Measurements from ENCODE around the gene QARS1. TPM values are rescaled to one million over a fixed set of nuclear protein-coding genes. Genes with fewer than 3 reads are reported as not detected.

The QARS1 gene
- total RNA-seq, 2 donors from 2014 or later = 371 to 374 TPM

GRCh38 chr3:49076646-49077045 lies 27.9 kb downstream of the QARS1 start:
- TF ChIP-seq, protein P1, sequence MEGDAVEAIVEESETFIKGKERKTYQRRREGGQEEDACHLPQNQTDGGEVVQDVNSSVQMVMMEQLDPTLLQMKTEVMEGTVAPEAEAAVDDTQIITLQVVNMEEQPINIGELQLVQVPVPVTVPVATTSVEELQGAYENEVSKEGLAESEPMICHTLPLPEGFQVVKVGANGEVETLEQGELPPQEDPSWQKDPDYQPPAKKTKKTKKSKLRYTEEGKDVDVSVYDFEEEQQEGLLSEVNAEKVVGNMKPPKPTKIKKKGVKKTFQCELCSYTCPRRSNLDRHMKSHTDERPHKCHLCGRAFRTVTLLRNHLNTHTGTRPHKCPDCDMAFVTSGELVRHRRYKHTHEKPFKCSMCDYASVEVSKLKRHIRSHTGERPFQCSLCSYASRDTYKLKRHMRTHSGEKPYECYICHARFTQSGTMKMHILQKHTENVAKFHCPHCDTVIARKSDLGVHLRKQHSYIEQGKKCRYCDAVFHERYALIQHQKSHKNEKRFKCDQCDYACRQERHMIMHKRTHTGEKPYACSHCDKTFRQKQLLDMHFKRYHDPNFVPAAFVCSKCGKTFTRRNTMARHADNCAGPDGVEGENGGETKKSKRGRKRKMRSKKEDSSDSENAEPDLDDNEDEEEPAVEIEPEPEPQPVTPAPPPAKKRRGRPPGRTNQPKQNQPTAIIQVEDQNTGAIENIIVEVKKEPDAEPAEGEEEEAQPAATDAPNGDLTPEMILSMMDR (IDR thresholded peaks at IDR 0.05) = no peak
- H3K9me3 ChIP-seq = no peaks in the 10 kb centered on the region
- no peak for DNase-seq
- intact Hi-C loops (cut with DNase I) = no loop called here
- no peak overlapping the region for H3K27ac ChIP-seq
- H3K36me3 ChIP-seq = peaks cover 9% of the 10 kb centered on the region
- H3K4me1 ChIP-seq = no peaks in the 10 kb centered on the region
- no peak overlapping the region for H3K4me3 ChIP-seq
- no peak overlapping the region for H3K9ac ChIP-seq (ENCODE audit: low read depth in 2 of 2, low read length in 2 of 2)
- H3K27me3 ChIP-seq = no peaks in the 10 kb centered on the region

GRCh38 chr3:49076116-49076515 lies 28.4 kb downstream of the QARS1 start:
- peaks cover 9% of the 10 kb centered on the region for H3K36me3 ChIP-seq
- H3K4me3 ChIP-seq = no peak overlapping the region
- no peak for DNase-seq
- H3K27me3 ChIP-seq = no peaks in the 10 kb centered on the region
- H3K4me1 ChIP-seq = no peaks in the 10 kb centered on the region
- no peak overlapping the region for H3K9ac ChIP-seq (ENCODE audit: low read depth in 2 of 2, low read length in 2 of 2)
- intact Hi-C loops (cut with DNase I) = no loop called here
- H3K27ac ChIP-seq = no peak overlapping the region
- H3K9me3 ChIP-seq = no peaks in the 10 kb centered on the region
- TF ChIP-seq, protein P1 (IDR thresholded peaks at IDR 0.05) = no peak

- Histone ChIP-seq H3K36me3 (peaks cover 8% of the 10 kb centered on the region), H3K27me3 (no peaks in the 10 kb centered on the region), H3K27ac (no peak overlapping the region), H3K4me1 (no peaks in the 10 kb centered on the region), H3K9me3 (no peaks in the 10 kb centered on the region), H3K9ac (ENCODE audit: low read depth in 2 of 2, low read length in 2 of 2) (no peak overlapping the region), H3K4me3 (no peak overlapping the region)
- TF ChIP-seq, protein P1 (IDR thresholded peaks at IDR 0.05) = no peak
- intact Hi-C loops (cut with DNase I) = no loop called here
- DNase-seq = no peak
Observed at GRCh38 chr3:49058011-49058410, 46.5 kb downstream of the QARS1 start.

GRCh38 chr3:49057268-49057667 lies 47.3 kb downstream of the QARS1 start:
- Histone ChIP-seq H3K4me3 (no peak overlapping the region), H3K9ac (ENCODE audit: low read depth in 2 of 2, low read length in 2 of 2) (no peak overlapping the region), H3K27ac (no peak overlapping the region), H3K27me3 (no peaks in the 10 kb centered on the region), H3K4me1 (no peaks in the 10 kb centered on the region), H3K36me3 (peaks cover 8% of the 10 kb centered on the region), H3K9me3 (no peaks in the 10 kb centered on the region)
- no peak for DNase-seq
- intact Hi-C loops (cut with DNase I) = no loop called here
- TF ChIP-seq, protein P1 (IDR thresholded peaks at IDR 0.05) = no peak

DNA sequence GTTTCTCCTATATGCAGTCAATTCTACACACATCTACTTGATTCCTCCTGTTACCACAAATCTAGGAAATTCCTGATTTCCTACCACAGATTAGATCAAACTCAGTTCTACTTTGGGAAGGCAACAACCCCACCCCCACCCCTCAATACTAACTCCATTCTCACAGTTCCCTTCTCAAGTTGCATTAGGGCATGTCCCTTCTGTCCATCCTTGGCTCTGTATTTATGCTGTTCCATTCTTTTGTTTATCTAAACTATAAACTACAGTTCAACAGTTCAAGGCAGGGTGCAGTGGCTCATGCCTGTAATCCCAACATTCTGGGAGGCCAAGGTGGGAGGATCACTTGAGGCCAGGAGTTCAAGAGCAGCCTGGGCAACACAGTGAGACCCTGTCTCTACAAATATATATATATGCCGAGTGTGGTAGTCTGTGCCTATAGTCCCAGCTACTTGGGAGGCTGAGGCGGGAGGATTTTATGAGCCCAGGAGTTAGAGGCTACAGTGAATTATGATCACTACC lies 50.2 kb downstream of the QARS1 start:
- Histone ChIP-seq H3K27me3 (no peaks in the 10 kb centered on the region), H3K9me3 (no peaks in the 10 kb centered on the region), H3K9ac (ENCODE audit: low read depth in 2 of 2, low read length in 2 of 2) (no peak overlapping the region), H3K36me3 (peaks cover 8% of the 10 kb centered on the region), H3K4me1 (no peaks in the 10 kb centered on the region), H3K4me3 (no peak overlapping the region), H3K27ac (no peak overlapping the region)
- TF ChIP-seq, protein P1 (IDR thresholded peaks at IDR 0.05) = no peak
- no peak for DNase-seq
- intact Hi-C loops (cut with DNase I) = no loop called here
